ENCODE measurements around the gene OR4B1. TPM values are rescaled to one million over a fixed set of nuclear protein-coding genes. Genes with fewer than 3 reads are reported as not detected.

The OR4B1 gene
- total RNA-seq, 2 donors from 2014 or later = not detected

DNA sequence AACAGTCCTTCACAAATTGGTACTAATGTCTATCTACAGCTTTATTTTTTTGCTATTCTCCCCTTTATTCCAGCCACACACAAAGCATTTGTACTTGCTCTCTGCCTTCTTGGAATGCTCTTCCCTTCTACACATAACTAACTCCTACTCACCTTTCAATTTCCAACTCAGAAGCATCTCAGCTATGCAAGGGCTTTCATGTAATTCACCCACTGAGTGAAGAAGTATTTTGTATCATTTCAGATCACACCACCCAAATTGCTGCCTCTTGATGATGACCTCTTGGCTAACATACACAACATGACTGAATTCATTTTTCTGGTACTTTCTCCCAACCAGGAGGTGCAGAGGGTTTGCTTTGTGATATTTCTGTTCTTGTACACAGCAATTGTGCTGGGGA lies 28.2 kb downstream of the OR4B1 start, which contains the start of gene OR4X2:
TSS of gene OR4X2 (plus strand) at position 301 of the 400 bp plus-strand sequence. CDS start at position 301, 0 bp downstream.
- ATAC-seq = no peak
- no peak within 1 kb of the TSS for H3K27ac ChIP-seq

DNA sequence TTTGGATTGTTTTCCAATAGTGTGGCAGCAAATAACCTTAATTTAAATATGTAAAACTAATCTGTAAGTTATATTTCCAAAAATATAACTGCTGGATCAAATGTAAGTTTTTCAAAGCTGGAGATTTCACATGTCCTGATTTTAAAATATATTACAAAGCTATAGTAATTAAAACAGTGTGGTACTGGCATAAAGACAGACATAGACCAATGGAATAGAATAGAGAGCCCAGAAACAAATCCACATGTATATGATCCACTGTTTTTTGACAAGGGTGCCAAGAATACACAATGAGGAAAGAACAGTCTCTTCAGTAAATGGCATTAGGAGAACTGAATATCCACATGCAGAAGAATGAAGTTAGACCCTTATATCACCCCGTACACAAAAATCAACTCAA lies 32.3 kb downstream of the OR4B1 start:
- no peak for DNase-seq

More for the DNA sequence above, 28.2 kb downstream of the OR4B1 start, which contains the start of gene OR4X2:
- Histone ChIP-seq H3K27me3 (no peaks in the 10 kb centered on the region), H3K9me3 (peaks cover 0 to 6% (median 0%) of the 10 kb centered on the region in 3 donors), H3K4me1 (no peaks in the 10 kb centered on the region), H3K36me3 (replicated peaks in 1 of 2; ENCODE audit: insufficient read depth in 1 of 2, low read depth in 2 of 2) (no peaks in the 10 kb centered on the region), H3K4me3 (no peak within 1 kb of the TSS)
- TF ChIP-seq, protein P1, sequence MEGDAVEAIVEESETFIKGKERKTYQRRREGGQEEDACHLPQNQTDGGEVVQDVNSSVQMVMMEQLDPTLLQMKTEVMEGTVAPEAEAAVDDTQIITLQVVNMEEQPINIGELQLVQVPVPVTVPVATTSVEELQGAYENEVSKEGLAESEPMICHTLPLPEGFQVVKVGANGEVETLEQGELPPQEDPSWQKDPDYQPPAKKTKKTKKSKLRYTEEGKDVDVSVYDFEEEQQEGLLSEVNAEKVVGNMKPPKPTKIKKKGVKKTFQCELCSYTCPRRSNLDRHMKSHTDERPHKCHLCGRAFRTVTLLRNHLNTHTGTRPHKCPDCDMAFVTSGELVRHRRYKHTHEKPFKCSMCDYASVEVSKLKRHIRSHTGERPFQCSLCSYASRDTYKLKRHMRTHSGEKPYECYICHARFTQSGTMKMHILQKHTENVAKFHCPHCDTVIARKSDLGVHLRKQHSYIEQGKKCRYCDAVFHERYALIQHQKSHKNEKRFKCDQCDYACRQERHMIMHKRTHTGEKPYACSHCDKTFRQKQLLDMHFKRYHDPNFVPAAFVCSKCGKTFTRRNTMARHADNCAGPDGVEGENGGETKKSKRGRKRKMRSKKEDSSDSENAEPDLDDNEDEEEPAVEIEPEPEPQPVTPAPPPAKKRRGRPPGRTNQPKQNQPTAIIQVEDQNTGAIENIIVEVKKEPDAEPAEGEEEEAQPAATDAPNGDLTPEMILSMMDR (IDR thresholded peaks at IDR 0.05) = no peak
- no peak for TF ChIP-seq POLR2A (IDR thresholded peaks at IDR 0.05)
- no peak for DNase-seq
- intact Hi-C loops (cut with DNase I) = no loop called here

DNA sequence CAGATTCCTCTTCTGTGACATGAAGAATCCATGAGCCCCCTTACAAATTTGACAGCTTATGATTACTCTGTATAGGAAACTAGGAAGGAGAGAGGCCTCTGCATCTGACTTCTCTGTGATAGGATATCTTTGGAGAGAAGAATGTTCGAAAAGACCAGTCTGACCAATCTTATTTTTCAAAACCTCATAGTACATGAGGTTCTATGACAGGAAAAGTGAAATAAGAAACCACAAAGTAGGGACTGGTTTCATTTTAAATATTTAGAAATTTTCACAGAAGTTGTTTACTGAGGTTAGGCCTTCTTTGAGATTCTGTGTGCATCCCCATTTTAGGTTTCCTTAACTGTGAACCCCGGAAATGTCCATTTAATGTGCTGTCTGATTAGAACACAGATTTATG lies 45.0 kb downstream of the OR4B1 start:
- ATAC-seq (no peak), DNase-seq (no peak)
- H3K36me3 ChIP-seq (replicated peaks in 1 of 2; ENCODE audit: insufficient read depth in 1 of 2, low read depth in 2 of 2) = no peaks in the 10 kb centered on the region
- H3K4me3 ChIP-seq = no peak overlapping the region
- H3K27me3 ChIP-seq = no peaks in the 10 kb centered on the region
- WGBS, 2 donors = 56 to 57% methylated on average over 2 of the region's 2 CpGs
- TF ChIP-seq, protein P1 (IDR thresholded peaks at IDR 0.05) = no peak
- TF ChIP-seq POLR2A (IDR thresholded peaks at IDR 0.05) = no peak
- H3K4me1 ChIP-seq = no peaks in the 10 kb centered on the region
- H3K9me3 ChIP-seq = no peaks in the 10 kb centered on the region
- intact Hi-C loops (cut with DNase I) = no loop called here
- H3K27ac ChIP-seq = no peak overlapping the region

More for the DNA sequence above, 32.3 kb downstream of the OR4B1 start:
- Histone ChIP-seq H3K36me3 (replicated peaks in 1 of 2; ENCODE audit: insufficient read depth in 1 of 2, low read depth in 2 of 2) (no peaks in the 10 kb centered on the region), H3K4me1 (no peaks in the 10 kb centered on the region), H3K27ac (no peak overlapping the region), H3K27me3 (no peaks in the 10 kb centered on the region), H3K4me3 (no peak overlapping the region), H3K9me3 (peaks cover 0 to 6% (median 0%) of the 10 kb centered on the region in 3 donors)
- TF ChIP-seq, protein P1 (IDR thresholded peaks at IDR 0.05) = no peak
- TF ChIP-seq POLR2A (IDR thresholded peaks at IDR 0.05) = no peak
- ATAC-seq = no peak
- WGBS, 2 donors = 70 to 82% methylated on average over 1 of the region's 1 CpG
- intact Hi-C loops (cut with DNase I) = no loop called here

DNA sequence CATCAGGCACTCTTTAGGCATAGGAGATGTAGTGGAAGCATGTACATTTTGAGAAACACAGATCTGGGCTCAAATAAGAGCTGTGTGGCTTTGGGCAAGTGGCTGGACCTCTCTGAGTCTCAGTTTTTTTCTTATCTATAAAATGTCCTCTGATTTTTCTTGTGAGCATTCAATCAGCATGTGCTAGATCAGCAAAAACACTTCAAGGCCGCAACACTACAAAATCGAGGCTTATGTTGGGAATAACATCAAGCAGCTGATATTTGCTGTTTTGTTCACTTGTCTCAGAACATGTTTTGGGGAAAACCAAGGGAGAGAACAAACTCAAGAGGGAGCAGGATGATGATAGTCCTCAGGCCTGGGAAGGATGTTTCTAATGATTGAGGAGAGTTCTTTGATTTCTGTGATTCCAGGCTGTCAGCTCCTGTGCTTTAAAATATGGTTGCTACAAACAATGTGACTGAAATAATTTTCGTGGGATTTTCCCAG lies 46.9 kb downstream of the OR4B1 start, which contains the start of gene OR4X1:
TSS of gene OR4X1 (plus strand) at position 439 of the 489 bp plus-strand sequence. CDS start at position 439, 0 bp downstream.
- ATAC-seq = no peak
- DNase-seq = no peak
- no peak within 1 kb of the TSS for H3K4me3 ChIP-seq
- no peak for TF ChIP-seq POLR2A (IDR thresholded peaks at IDR 0.05)
- TF ChIP-seq, protein P1 (IDR thresholded peaks at IDR 0.05) = no peak
- H3K9me3 ChIP-seq = no peaks in the 10 kb centered on the region
- H3K27me3 ChIP-seq = no peaks in the 10 kb centered on the region
- H3K27ac ChIP-seq = no peak within 1 kb of the TSS
- H3K36me3 ChIP-seq (replicated peaks in 1 of 2; ENCODE audit: insufficient read depth in 1 of 2, low read depth in 2 of 2) = no peaks in the 10 kb centered on the region
- 17 to 19% methylated on average over 3 of the region's 3 CpGs for WGBS, 2 donors
- no peaks in the 10 kb centered on the region for H3K4me1 ChIP-seq
- intact Hi-C loops (cut with DNase I) = no loop called here

Other genes starting within 250 kb of the OR4B1 start
- 10 to 100 TPM; 10.9 to 17.1 TPM for gene PTPRJ, start 236.3 kb upstream of the OR4B1 start, total RNA-seq
- not detected for gene OR4X2, start 28.3 kb downstream of the OR4B1 start, total RNA-seq
- gene OR4X1, start 47.1 kb downstream of the OR4B1 start, total RNA-seq = not detected
- gene OR4S1, start 89.4 kb downstream of the OR4B1 start, total RNA-seq = not detected
- not detected for gene OR4C3, start 108.1 kb downstream of the OR4B1 start, total RNA-seq
- not detected for gene OR4C5, start 149.7 kb downstream of the OR4B1 start, total RNA-seq